ENCODE results near the gene TANGO6.

Gene TANGO6

DNA sequence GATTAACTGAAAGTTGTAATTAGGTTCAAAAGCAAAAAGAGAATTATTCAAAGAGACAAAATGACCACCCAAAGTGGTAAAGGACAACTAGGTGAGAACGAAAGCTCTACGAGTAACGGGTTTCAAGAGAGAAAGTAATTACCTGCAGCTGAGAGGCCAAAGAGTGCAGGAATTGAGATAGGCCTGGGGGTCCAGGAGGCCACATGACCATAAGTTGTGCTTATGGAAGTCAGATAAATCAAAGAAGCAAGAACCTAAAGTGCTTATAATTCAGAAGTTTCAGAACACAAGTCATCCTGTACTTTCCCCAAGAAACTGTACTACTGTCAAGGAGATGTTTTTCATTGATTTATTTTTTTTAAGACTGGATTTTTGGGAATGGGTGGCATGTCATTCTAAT, 91.1 kb downstream of the TANGO6 start:
- in situ Hi-C loops (cut with HindIII; ENCODE audit: low sequenced_read_pairs), result no loop called here
- no peak for TF ChIP-seq CTCF (IDR thresholded peaks at IDR 0.05; ENCODE audit: low read depth, low read length)

GRCh38 chr16:68935008-68935407, 91.7 kb downstream of the TANGO6 start:
- no peak overlapping the region for H3K4me3 ChIP-seq (ENCODE audit: low read depth, low read length)
- DNase-seq (ENCODE audit: low read depth, low spot score), result no peak
- TF ChIP-seq CTCF (IDR thresholded peaks at IDR 0.05; ENCODE audit: low read depth, low read length), result no peak
- in situ Hi-C loops (cut with HindIII; ENCODE audit: low sequenced_read_pairs), result no loop called here

More for the DNA sequence above, 91.1 kb downstream of the TANGO6 start:
- no peak for DNase-seq (ENCODE audit: low read depth, low spot score)
- no peak overlapping the region for H3K4me3 ChIP-seq (ENCODE audit: low read depth, low read length)

DNA sequence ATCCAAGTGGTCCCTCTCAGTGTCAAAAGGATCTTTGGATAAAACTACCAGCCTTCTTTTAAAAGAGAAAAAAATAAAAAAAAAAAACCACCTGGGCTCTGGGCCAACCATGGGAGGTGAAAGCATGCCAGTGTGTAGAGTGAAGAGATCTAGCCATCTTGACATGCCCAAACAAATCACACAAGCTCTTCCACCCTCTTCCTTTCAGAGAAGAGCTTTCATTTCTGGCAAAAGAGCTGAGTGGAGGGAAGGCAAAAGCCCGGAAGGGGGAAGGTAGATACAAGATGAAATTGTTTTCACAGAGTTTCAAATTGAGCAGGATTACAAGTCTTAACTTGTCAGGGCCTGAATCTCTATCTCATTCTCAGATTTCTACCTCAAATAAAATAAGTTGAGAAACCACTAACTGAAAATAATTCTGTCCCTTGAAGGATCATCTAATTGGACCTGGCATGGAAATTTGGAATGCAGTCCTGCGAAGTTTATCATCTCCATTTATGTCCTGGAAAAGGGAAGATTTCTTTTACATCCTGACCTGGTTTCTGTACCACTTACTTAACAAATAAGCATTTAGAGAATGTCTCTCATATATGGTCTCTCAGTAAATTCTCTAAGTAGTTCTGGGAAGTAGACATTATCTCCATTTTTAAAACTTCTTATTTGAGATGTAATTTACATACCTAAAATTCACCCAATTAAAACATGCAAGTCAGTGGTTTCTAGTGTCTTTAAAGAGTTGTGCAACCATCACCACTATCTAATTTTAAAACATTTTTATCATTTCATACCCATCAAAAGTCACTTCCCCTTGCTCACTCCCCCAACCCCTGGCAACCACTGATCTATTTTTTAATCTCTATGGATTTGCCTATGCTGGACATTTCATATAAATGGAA, 93.7 kb downstream of the TANGO6 start:
- TF ChIP-seq CTCF (IDR thresholded peaks at IDR 0.05; ENCODE audit: low read depth, low read length), result no peak
- peak; percentile 18 for DNase-seq (ENCODE audit: low read depth, low spot score)
- no peak overlapping the region for H3K4me3 ChIP-seq (ENCODE audit: low read depth, low read length)
- in situ Hi-C loops (cut with HindIII; ENCODE audit: low sequenced_read_pairs), result no loop called here

DNA sequence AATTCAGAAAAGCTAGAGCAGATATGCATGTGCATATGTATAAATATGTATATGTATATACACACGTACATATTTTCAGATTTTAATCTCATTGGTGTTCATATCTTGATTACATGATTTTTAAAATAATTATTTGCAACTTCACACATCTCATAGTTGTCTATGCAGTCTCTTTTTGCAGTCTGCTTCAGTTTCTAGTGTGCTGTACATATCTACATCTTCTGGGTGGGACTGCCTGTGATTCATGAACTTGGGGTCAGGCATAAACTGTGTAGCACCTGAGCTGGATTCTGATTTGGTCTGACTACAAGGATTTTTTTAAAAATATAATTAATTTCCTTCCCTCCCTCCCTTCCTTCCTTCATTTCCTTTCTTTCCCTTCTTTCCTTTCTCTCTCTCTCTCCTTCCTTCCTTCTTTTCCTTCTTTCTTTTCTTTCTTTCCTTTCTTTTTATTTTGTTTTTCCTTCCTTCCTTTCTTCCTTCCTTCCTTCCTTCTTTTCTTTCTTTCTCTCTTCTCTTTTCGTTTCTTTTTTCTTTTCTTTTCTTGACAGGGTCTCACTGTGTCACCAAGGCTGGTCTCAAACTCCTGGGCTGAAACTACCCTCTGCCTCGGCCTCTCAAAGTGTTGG, 96.5 kb downstream of the TANGO6 start:
- TF ChIP-seq CTCF (IDR thresholded peaks at IDR 0.05; ENCODE audit: low read depth, low read length), result no peak
- no peak overlapping the region for H3K4me3 ChIP-seq (ENCODE audit: low read depth, low read length)
- DNase-seq (ENCODE audit: low read depth, low spot score), result no peak
- in situ Hi-C loops (cut with HindIII; ENCODE audit: low sequenced_read_pairs), result no loop called here

DNA sequence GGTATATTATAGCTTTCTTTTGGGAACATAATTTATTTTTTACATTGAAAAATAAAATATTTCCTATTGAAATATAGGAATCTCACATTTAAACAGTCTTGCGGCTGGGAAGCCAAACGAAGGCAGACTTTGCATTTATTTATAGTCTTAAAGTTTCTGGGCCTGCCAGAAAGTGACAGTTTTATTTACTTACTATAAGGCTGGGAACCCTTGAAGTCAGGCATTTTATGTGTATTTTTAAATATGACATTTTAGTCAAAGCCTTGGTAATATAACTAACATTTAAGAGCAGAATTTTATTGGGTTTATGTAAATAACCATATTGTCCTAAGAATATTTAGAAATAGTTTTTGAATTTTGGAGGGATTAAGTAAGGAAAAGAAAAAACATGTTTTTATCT, 97.5 kb downstream of the TANGO6 start:
- in situ Hi-C loops (cut with HindIII; ENCODE audit: low sequenced_read_pairs), result no loop called here
- TF ChIP-seq CTCF (IDR thresholded peaks at IDR 0.05; ENCODE audit: low read depth, low read length), result no peak
- no peak for DNase-seq (ENCODE audit: low read depth, low spot score)
- no peak overlapping the region for H3K4me3 ChIP-seq (ENCODE audit: low read depth, low read length)

GRCh38 chr16:68943961-68944360, 100.6 kb downstream of the TANGO6 start:
- in situ Hi-C loops (cut with HindIII; ENCODE audit: low sequenced_read_pairs), result no loop called here
- no peak for TF ChIP-seq CTCF (IDR thresholded peaks at IDR 0.05; ENCODE audit: low read depth, low read length)
- H3K4me3 ChIP-seq (ENCODE audit: low read depth, low read length), result no peak overlapping the region
- no peak for DNase-seq (ENCODE audit: low read depth, low spot score)

Measured in astrocyte of the spinal cord (primary cell).